ENCODE data around the gene IVD. TPM values are rescaled to one million over a fixed set of nuclear protein-coding genes. Genes with fewer than 3 reads are reported as not detected.

The IVD gene
- total and polyA plus RNA-seq, 2 of the 8 experiments (the other 6 are each of a cell fraction or from before 2014, with no cell fraction given), result 55.2 to 78.8 TPM

DNA sequence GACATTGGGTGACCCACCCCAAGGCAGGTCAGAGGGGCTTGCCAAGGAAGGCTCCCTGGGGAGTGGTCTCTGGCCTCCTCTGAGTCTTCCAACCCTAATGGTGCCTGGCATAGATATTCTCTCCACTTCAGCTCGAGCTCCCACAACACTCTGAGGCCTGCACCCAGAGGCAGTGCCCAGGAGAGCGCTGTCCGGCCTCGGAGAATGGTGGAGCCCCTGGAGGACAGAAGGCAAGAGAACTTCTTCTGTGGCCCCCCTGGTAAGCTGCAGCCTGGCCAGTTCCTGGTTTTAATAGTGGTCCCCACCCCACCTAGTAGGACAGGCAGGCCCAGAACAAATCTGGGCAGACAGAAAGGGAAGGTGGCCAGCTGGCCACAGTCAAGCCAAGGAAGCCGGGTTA is 40.6 kb upstream of the IVD start (continued):
- TF ChIP-seq, protein P1, sequence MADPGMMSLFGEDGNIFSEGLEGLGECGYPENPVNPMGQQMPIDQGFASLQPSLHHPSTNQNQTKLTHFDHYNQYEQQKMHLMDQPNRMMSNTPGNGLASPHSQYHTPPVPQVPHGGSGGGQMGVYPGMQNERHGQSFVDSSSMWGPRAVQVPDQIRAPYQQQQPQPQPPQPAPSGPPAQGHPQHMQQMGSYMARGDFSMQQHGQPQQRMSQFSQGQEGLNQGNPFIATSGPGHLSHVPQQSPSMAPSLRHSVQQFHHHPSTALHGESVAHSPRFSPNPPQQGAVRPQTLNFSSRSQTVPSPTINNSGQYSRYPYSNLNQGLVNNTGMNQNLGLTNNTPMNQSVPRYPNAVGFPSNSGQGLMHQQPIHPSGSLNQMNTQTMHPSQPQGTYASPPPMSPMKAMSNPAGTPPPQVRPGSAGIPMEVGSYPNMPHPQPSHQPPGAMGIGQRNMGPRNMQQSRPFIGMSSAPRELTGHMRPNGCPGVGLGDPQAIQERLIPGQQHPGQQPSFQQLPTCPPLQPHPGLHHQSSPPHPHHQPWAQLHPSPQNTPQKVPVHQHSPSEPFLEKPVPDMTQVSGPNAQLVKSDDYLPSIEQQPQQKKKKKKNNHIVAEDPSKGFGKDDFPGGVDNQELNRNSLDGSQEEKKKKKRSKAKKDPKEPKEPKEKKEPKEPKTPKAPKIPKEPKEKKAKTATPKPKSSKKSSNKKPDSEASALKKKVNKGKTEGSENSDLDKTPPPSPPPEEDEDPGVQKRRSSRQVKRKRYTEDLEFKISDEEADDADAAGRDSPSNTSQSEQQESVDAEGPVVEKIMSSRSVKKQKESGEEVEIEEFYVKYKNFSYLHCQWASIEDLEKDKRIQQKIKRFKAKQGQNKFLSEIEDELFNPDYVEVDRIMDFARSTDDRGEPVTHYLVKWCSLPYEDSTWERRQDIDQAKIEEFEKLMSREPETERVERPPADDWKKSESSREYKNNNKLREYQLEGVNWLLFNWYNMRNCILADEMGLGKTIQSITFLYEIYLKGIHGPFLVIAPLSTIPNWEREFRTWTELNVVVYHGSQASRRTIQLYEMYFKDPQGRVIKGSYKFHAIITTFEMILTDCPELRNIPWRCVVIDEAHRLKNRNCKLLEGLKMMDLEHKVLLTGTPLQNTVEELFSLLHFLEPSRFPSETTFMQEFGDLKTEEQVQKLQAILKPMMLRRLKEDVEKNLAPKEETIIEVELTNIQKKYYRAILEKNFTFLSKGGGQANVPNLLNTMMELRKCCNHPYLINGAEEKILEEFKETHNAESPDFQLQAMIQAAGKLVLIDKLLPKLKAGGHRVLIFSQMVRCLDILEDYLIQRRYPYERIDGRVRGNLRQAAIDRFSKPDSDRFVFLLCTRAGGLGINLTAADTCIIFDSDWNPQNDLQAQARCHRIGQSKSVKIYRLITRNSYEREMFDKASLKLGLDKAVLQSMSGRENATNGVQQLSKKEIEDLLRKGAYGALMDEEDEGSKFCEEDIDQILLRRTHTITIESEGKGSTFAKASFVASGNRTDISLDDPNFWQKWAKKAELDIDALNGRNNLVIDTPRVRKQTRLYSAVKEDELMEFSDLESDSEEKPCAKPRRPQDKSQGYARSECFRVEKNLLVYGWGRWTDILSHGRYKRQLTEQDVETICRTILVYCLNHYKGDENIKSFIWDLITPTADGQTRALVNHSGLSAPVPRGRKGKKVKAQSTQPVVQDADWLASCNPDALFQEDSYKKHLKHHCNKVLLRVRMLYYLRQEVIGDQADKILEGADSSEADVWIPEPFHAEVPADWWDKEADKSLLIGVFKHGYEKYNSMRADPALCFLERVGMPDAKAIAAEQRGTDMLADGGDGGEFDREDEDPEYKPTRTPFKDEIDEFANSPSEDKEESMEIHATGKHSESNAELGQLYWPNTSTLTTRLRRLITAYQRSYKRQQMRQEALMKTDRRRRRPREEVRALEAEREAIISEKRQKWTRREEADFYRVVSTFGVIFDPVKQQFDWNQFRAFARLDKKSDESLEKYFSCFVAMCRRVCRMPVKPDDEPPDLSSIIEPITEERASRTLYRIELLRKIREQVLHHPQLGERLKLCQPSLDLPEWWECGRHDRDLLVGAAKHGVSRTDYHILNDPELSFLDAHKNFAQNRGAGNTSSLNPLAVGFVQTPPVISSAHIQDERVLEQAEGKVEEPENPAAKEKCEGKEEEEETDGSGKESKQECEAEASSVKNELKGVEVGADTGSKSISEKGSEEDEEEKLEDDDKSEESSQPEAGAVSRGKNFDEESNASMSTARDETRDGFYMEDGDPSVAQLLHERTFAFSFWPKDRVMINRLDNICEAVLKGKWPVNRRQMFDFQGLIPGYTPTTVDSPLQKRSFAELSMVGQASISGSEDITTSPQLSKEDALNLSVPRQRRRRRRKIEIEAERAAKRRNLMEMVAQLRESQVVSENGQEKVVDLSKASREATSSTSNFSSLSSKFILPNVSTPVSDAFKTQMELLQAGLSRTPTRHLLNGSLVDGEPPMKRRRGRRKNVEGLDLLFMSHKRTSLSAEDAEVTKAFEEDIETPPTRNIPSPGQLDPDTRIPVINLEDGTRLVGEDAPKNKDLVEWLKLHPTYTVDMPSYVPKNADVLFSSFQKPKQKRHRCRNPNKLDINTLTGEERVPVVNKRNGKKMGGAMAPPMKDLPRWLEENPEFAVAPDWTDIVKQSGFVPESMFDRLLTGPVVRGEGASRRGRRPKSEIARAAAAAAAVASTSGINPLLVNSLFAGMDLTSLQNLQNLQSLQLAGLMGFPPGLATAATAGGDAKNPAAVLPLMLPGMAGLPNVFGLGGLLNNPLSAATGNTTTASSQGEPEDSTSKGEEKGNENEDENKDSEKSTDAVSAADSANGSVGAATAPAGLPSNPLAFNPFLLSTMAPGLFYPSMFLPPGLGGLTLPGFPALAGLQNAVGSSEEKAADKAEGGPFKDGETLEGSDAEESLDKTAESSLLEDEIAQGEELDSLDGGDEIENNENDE (IDR thresholded peaks at IDR 0.05; ENCODE audit: insufficient replicate concordance, low read length), result no peak
- TF ChIP-seq TBP (IDR thresholded peaks at IDR 0.05; ENCODE audit: low read depth, low read length) (no peak), EZH2 (IDR thresholded peaks at IDR 0.05; ENCODE audit: low read depth, low read length, severe bottlenecking) (no peak), CBX5 (IDR thresholded peaks at IDR 0.05; ENCODE audit: low read depth, low read length) (no peak), ASH2L (IDR thresholded peaks at IDR 0.05; ENCODE audit: low read length) (no peak), SUZ12 (IDR thresholded peaks at IDR 0.05; ENCODE audit: low read length) (no peak), SP2 (IDR thresholded peaks at IDR 0.05; ENCODE audit: low read length) (no peak), CEBPB (IDR thresholded peaks at IDR 0.05; ENCODE audit: low read depth, low read length) (no peak)
- TF ChIP-seq, protein P2, sequence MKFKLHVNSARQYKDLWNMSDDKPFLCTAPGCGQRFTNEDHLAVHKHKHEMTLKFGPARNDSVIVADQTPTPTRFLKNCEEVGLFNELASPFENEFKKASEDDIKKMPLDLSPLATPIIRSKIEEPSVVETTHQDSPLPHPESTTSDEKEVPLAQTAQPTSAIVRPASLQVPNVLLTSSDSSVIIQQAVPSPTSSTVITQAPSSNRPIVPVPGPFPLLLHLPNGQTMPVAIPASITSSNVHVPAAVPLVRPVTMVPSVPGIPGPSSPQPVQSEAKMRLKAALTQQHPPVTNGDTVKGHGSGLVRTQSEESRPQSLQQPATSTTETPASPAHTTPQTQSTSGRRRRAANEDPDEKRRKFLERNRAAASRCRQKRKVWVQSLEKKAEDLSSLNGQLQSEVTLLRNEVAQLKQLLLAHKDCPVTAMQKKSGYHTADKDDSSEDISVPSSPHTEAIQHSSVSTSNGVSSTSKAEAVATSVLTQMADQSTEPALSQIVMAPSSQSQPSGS (IDR thresholded peaks at IDR 0.05; ENCODE audit: low read length), result no peak
- TF ChIP-seq, protein P3, sequence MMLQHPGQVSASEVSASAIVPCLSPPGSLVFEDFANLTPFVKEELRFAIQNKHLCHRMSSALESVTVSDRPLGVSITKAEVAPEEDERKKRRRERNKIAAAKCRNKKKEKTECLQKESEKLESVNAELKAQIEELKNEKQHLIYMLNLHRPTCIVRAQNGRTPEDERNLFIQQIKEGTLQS (IDR thresholded peaks at IDR 0.05; ENCODE audit: insufficient read depth, low read depth, low read length), result no peak
